Caco-2 (cell line): ENCODE data around the gene LINGO1. TPM values are rescaled to one million over a fixed set of nuclear protein-coding genes. Genes with fewer than 3 reads are reported as not detected.

Experiments used
- BruUV-seq: library from RNA; stranded (reverse); fragments of 400-500 nt; replicated peaks from 2 replicates; lab custom pipeline; 2021; lab: Mats Ljungman, UMichigan
- CTCF ChIA-PET: fragments of 300-600 bp; sonication (Branson Sonifier 250); formaldehyde crosslinking; loops from one replicate; lab custom pipeline; 2022; ENCODE audit warnings: antibody characterized with exemption; lab: Charles Lee
- POLR2A ChIA-PET: fragments of 300-600 bp; sonication (Branson Sonifier 250); formaldehyde crosslinking; loops from one replicate; lab custom pipeline; 2022; ENCODE audit warnings: antibody characterized with exemption; lab: Charles Lee
- DNase-seq, 2 experiments: peaks; one replicate each; pipeline versions ENCODE4 v3.0.0 to v3.0.0-alpha.2; 2020 to 2022
- H3K27me3 ChIP-seq: replicated peaks from 2 replicates; pipeline ENCODE4 v1.6.0; 2011; ENCODE audit warnings: low read length; ENCODE audit not compliant: control insufficient read depth, insufficient read depth
- H3K36me3 ChIP-seq: 2 replicates; pipeline ENCODE4 v1.5.1; 2011; ENCODE audit warnings: low read length; ENCODE audit not compliant: control insufficient read depth, insufficient read depth
- H3K4me1 ChIP-seq: fragments of 250-450 bp; sonication (Bioruptor Pico); 2 replicates; pipeline ENCODE4 v1.5.1; 2020; ENCODE audit warnings: mild to moderate bottlenecking
- H3K4me3 ChIP-seq: 2 replicates; pipeline ENCODE4 v1.5.1; 2011; ENCODE audit warnings: low read depth, mild to moderate bottlenecking, control low read depth, low read length
- H3K9me3 ChIP-seq: fragments of 250-450 bp; sonication (Bioruptor Pico); 2 replicates; pipeline ENCODE4 v1.5.1; 2020; ENCODE audit warnings: mild to moderate bottlenecking, moderate library complexity
- H3K27ac Mint-ChIP-seq: one replicate; pipeline ENCODE4 v1.8.0; 2022; ENCODE audit warnings: mixed read lengths; ENCODE audit not compliant: unreplicated experiment
- H3K27me3 Mint-ChIP-seq: one replicate; pipeline ENCODE4 v1.8.0; 2022; ENCODE audit warnings: mixed read lengths; ENCODE audit not compliant: insufficient read depth, unreplicated experiment
- H3K36me3 Mint-ChIP-seq: one replicate; pipeline ENCODE4 v1.8.0; 2022; ENCODE audit warnings: mild to moderate bottlenecking, mixed read lengths; ENCODE audit not compliant: insufficient read depth, unreplicated experiment
- H3K4me1 Mint-ChIP-seq: one replicate; pipeline ENCODE4 v1.8.0; 2022; ENCODE audit warnings: low read depth, mixed read lengths; ENCODE audit not compliant: unreplicated experiment
- H3K4me3 Mint-ChIP-seq: one replicate; pipeline ENCODE4 v1.8.0; 2022; ENCODE audit warnings: mild to moderate bottlenecking, moderate library complexity, mixed read lengths; ENCODE audit not compliant: unreplicated experiment
- H3K9me3 Mint-ChIP-seq: one replicate; pipeline ENCODE4 v1.8.0; 2022; ENCODE audit warnings: mixed read lengths; ENCODE audit not compliant: unreplicated experiment
- CTCF ChIP-seq, 2 experiments: fragments of 200-600 bp in 1 of 2; IDR thresholded peaks; 1 replicate in 1 of 2; 2 replicates in 1 of 2; pipeline versions ENCODE4 v1.5.1 to v1.8.0; 2011 to 2022; ENCODE audit warnings: antibody characterized with exemption in 1 of 2, control low read depth in 1 of 2, inconsistent platforms in 1 of 2, low read depth in 1 of 2, low read length in 1 of 2, mild to moderate bottlenecking in 1 of 2, moderate library complexity in 1 of 2; ENCODE audit not compliant: insufficient read depth in 1 of 2, severe bottlenecking in 1 of 2, unreplicated experiment in 1 of 2
- intact Hi-C: fragments of 100-400 bp; cut with micrococcal nuclease; formaldehyde crosslinking; loops from one replicate; pipeline ENCODE4 v1.10.0; 2022; ENCODE audit not compliant: unreplicated experiment
- total RNA-seq: library from RNA; stranded (reverse); gene quantifications from 2 replicates; pipeline ENCODE4 v1.2.3, GENCODE V29; 2022

The LINGO1 gene
- total RNA-seq, 1 experiment from 2014 or later = 1.4 TPM

GRCh38 chr15:77571741-77572140 lies 61.0 kb downstream of the LINGO1 start:
- H3K27me3 Mint-ChIP-seq = no peaks in the 10 kb centered on the region
- H3K9me3 ChIP-seq = no peaks in the 10 kb centered on the region
- no peak overlapping the region for H3K4me3 ChIP-seq
- H3K27me3 ChIP-seq = no peaks in the 10 kb centered on the region
- H3K27ac Mint-ChIP-seq = no peak overlapping the region
- TF ChIP-seq CTCF (IDR thresholded peaks at IDR 0.05; ENCODE audit: insufficient read depth in 1 of 2, low read depth in 1 of 2, low read length in 1 of 2, severe bottlenecking in 1 of 2, unreplicated experiment in 1 of 2) = no peak
- no peaks in the 10 kb centered on the region for H3K9me3 Mint-ChIP-seq
- peaks cover 8% of the 10 kb centered on the region for H3K4me1 Mint-ChIP-seq
- ChIA-PET CTCF (no interaction called here), POLR2A (no interaction called here)
- H3K4me1 ChIP-seq = peaks cover 26% of the 10 kb centered on the region
- no peaks in the 10 kb centered on the region for H3K36me3 Mint-ChIP-seq
- DNase-seq = no peak
- no peaks in the 10 kb centered on the region for H3K36me3 ChIP-seq
- no peak overlapping the region for H3K4me3 Mint-ChIP-seq
- no TSS peak for BruUV-seq
- intact Hi-C loops = no loop called here

DNA sequence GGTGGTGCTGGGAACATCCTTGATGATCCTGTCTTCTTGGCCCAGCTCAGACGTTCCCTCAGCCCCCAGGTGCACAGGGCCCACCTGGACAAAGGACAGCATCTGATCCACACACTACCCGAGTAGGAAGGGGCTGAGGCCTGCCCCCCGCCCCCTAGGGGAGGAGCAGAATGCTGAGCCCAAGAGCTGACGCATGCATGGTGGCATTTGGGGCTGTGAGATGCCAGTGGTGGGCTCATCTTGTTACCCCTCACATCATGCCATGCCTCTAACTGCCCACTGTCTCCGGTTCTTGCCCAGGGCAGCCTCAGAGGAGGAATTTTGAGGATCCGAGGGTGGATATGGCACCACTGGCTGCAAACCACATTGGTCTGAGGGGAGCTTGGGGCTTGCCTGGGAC lies 61.5 kb downstream of the LINGO1 start:
- intact Hi-C loops = no loop called here
- Mint-ChIP-seq H3K27me3 (no peaks in the 10 kb centered on the region), H3K36me3 (no peaks in the 10 kb centered on the region), H3K4me1 (peaks cover 8% of the 10 kb centered on the region), H3K4me3 (no peak overlapping the region), H3K27ac (no peak overlapping the region), H3K9me3 (no peaks in the 10 kb centered on the region)
- no TSS peak for BruUV-seq
- no peak for TF ChIP-seq CTCF (IDR thresholded peaks at IDR 0.05; ENCODE audit: insufficient read depth in 1 of 2, low read depth in 1 of 2, low read length in 1 of 2, severe bottlenecking in 1 of 2, unreplicated experiment in 1 of 2)
- no peaks in the 10 kb centered on the region for H3K27me3 ChIP-seq
- no peaks in the 10 kb centered on the region for H3K36me3 ChIP-seq
- ChIA-PET CTCF (no interaction called here), POLR2A (no interaction called here)
- no peak overlapping the region for H3K4me3 ChIP-seq
- peaks cover 26% of the 10 kb centered on the region for H3K4me1 ChIP-seq
- no peaks in the 10 kb centered on the region for H3K9me3 ChIP-seq
- no peak for DNase-seq

DNA sequence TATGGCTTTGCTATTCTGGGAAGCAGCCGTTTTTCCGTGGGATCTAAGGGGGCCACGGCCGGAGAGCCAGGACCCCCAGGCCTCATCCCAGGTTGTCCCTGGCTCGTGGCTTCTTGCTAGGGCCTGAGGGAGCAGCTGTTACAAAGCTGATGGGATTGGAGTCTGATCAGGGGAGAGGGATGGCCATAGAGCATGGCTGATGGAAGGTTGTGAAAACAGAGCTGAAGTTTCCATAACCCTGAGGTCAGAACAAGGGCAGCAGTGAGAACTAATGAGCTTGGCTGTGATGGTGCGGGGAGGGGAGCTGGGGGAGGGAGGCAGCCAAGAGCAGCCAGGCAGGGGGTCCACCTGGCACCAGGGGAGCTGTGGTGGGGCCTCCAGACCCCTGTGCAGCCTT lies 63.0 kb downstream of the LINGO1 start:
- Histone ChIP-seq H3K4me1 (peaks cover 26% of the 10 kb centered on the region), H3K9me3 (no peaks in the 10 kb centered on the region), H3K27me3 (no peaks in the 10 kb centered on the region), H3K4me3 (no peak overlapping the region), H3K36me3 (no peaks in the 10 kb centered on the region)
- CTCF ChIA-PET = interaction anchor here (0.6 to 2.3 kb wide), 4 partner anchors 26 to 383 kb away, joined by 3 to 24 read pairs (median 3); no protein-coding TSS in a partner anchor
- DNase-seq = peak; percentile 48 to 51
- H3K4me1 Mint-ChIP-seq = peaks cover 8% of the 10 kb centered on the region
- peak overlapping the region; percentile 63 for H3K4me3 Mint-ChIP-seq
- no peaks in the 10 kb centered on the region for H3K36me3 Mint-ChIP-seq
- intact Hi-C loops = no loop called here
- TF ChIP-seq CTCF (IDR thresholded peaks at IDR 0.05; ENCODE audit: insufficient read depth in 1 of 2, low read depth in 1 of 2, low read length in 1 of 2, severe bottlenecking in 1 of 2, unreplicated experiment in 1 of 2) = no peak
- POLR2A ChIA-PET = no interaction called here
- H3K9me3 Mint-ChIP-seq = no peaks in the 10 kb centered on the region
- peak overlapping the region; percentile 41 for H3K27ac Mint-ChIP-seq
- no peaks in the 10 kb centered on the region for H3K27me3 Mint-ChIP-seq
- no TSS peak for BruUV-seq
